Measurements from ENCODE around the gene PRSS1. TPM values are rescaled to one million over a fixed set of nuclear protein-coding genes. Genes with fewer than 3 reads are reported as not detected.
"Not testable (repeated sequence)": the region's sequence is repeated elsewhere in the genome, so short reads cannot be mapped to it uniquely, and the experiment has no call there.

PRSS1 gene
- total RNA-seq, 3 donors from 2014 or later (not counting 1 experiment from before 2014, with no cell fraction given), result not detected

DNA sequence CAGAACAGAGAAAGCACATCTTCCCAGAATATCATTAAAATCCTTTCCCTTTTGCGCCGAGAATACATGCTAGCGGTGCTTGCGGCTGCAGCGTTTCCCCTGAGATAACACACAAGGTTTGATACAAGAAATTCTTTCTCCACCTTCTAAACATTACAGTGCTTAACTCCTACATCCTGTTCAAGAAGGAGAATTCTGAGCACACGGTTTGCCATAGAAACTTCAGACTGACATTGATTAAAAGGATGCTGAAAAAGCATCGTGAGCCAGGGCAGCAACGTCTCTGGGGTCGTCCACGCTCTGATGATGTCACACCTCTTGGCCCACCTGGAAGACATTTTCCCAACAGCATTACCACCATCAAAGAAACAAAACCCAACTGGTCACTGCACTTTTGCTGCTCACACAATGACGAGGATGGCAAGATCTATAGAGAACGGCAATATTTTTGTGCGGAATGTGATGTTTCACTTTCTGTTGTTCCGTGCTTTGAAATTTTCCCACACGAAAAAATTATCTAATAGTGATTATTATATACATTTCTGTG lies 27.0 kb upstream of the PRSS1 start:
- Histone ChIP-seq H3K4me1 (ENCODE audit: control insufficient read depth, insufficient read depth, low read length) (peaks cover 35% of the 10 kb centered on the region), H3K27me3 (ENCODE audit: control insufficient read depth, insufficient read depth, low read length) (no peaks in the 10 kb centered on the region), H3K27ac (ENCODE audit: low read length) (peak overlapping the region; percentile 68), H3K36me3 (ENCODE audit: control insufficient read depth, insufficient read depth, low read length) (no peaks in the 10 kb centered on the region), H3K9me3 (ENCODE audit: control insufficient read depth, insufficient read depth, low read length) (no peaks in the 10 kb centered on the region), H3K4me3 (ENCODE audit: low read length) (peak overlapping the region; percentile 29)
- Mint-ChIP-seq H3K27ac (peak overlapping the region; percentile 68 to 91), H3K36me3 (no peaks in the 10 kb centered on the region), H3K4me3 (peak overlapping the region; percentile 93), H3K9me3 (no peaks in the 10 kb centered on the region), H3K4me1 (peaks cover 35 to 61% of the 10 kb centered on the region in 2 donors), H3K27me3 (ENCODE audit: low read depth in 2 of 2) (peaks cover 0 to 2% of the 10 kb centered on the region in 2 donors)
- TF ChIP-seq, protein P1, sequence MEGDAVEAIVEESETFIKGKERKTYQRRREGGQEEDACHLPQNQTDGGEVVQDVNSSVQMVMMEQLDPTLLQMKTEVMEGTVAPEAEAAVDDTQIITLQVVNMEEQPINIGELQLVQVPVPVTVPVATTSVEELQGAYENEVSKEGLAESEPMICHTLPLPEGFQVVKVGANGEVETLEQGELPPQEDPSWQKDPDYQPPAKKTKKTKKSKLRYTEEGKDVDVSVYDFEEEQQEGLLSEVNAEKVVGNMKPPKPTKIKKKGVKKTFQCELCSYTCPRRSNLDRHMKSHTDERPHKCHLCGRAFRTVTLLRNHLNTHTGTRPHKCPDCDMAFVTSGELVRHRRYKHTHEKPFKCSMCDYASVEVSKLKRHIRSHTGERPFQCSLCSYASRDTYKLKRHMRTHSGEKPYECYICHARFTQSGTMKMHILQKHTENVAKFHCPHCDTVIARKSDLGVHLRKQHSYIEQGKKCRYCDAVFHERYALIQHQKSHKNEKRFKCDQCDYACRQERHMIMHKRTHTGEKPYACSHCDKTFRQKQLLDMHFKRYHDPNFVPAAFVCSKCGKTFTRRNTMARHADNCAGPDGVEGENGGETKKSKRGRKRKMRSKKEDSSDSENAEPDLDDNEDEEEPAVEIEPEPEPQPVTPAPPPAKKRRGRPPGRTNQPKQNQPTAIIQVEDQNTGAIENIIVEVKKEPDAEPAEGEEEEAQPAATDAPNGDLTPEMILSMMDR (IDR thresholded peaks at IDR 0.05), result no peak
- DNase-seq, result peak in 1 of 2 donors; percentile 28
- intact Hi-C loops (cut with micrococcal nuclease), result no loop called here
- peak in 1 of 3 donors; percentile 17 for ATAC-seq
- 36% methylated on average over 12 of the region's 15 CpGs for WGBS (ENCODE audit: insufficient coverage)

DNA sequence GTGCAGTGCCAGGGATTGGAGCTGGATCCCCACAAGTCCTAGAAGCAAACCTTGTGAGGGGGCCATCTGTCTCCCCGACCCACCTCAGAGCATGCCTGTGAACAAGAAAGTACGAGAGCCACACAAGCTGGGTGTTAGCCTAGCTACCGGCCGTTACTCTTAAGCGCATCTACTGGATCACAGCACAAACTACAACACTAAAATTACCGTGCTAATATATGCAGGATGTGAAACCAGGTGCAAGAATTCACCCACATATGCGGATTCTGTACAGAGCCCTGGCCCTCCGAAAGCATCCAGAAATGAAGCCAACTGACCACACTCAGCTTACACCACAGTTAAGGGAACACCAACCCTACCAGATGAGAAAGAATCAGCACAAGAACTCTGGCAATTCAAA lies 16.0 kb upstream of the PRSS1 start:
- no peaks in the 10 kb centered on the region for H3K36me3 Mint-ChIP-seq
- Histone ChIP-seq H3K9me3 (ENCODE audit: control insufficient read depth, insufficient read depth, low read length) (no peaks in the 10 kb centered on the region), H3K36me3 (ENCODE audit: control insufficient read depth, insufficient read depth, low read length) (no peaks in the 10 kb centered on the region), H3K27me3 (ENCODE audit: control insufficient read depth, insufficient read depth, low read length) (no peaks in the 10 kb centered on the region), H3K27ac (ENCODE audit: low read length) (no peak overlapping the region), H3K4me1 (ENCODE audit: control insufficient read depth, insufficient read depth, low read length) (no peaks in the 10 kb centered on the region), H3K4me3 (ENCODE audit: low read length) (no peak overlapping the region)
- H3K4me1 Mint-ChIP-seq, result peaks cover 0 to 4% of the 10 kb centered on the region in 2 donors
- ATAC-seq (no peak), DNase-seq (no peak)
- H3K9me3 Mint-ChIP-seq, result no peaks in the 10 kb centered on the region
- H3K27ac Mint-ChIP-seq, result no peak overlapping the region
- TF ChIP-seq, protein P1 (IDR thresholded peaks at IDR 0.05), result no peak
- 87% methylated on average over 8 of the region's 8 CpGs for WGBS (ENCODE audit: insufficient coverage)
- intact Hi-C loops (cut with micrococcal nuclease), result no loop called here
- H3K27me3 Mint-ChIP-seq (ENCODE audit: low read depth in 2 of 2), result no peaks in the 10 kb centered on the region
- H3K4me3 Mint-ChIP-seq, result no peak overlapping the region

DNA sequence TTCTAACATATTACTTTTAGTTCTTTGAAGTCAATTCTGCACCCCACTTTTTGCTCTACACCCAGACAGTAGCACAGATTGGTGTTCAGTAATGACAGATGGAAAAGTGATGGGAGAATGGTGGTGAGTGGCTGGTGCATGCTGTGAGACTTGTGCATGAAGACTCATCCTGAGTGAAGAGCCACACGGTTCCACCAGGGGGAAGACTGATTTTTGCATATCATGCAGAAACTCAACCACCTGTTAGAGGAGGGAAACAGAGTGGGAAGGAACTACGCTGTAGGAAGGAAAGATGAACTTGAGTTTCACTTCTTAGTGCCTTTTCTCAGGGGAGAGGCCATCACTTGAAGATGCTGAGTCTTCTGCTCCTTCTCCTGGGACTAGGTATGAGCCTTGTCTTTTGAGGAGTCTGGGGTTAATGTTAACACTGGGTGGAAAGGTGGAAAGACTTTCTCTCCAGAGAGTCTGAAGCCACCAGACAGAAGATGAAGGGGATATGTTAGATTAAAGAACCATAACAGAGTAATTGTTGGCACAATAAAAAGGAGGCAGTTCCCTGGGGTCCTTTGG lies 9.3 kb upstream of the PRSS1 start:
- H3K27me3 Mint-ChIP-seq (ENCODE audit: low read depth in 2 of 2), result no peaks in the 10 kb centered on the region
- no peak overlapping the region for H3K4me3 Mint-ChIP-seq
- no peaks in the 10 kb centered on the region for H3K9me3 Mint-ChIP-seq
- 18% methylated on average over 2 of the region's 2 CpGs for WGBS (ENCODE audit: insufficient coverage)
- H3K9me3 ChIP-seq (ENCODE audit: control insufficient read depth, insufficient read depth, low read length), result no peaks in the 10 kb centered on the region
- H3K27me3 ChIP-seq (ENCODE audit: control insufficient read depth, insufficient read depth, low read length), result no peaks in the 10 kb centered on the region
- TF ChIP-seq, protein P1 (IDR thresholded peaks at IDR 0.05), result no peak
- no peaks in the 10 kb centered on the region for H3K36me3 ChIP-seq (ENCODE audit: control insufficient read depth, insufficient read depth, low read length)
- H3K27ac ChIP-seq (ENCODE audit: low read length), result no peak overlapping the region
- H3K4me1 Mint-ChIP-seq, result peaks cover 16 to 17% of the 10 kb centered on the region in 2 donors
- no peak overlapping the region for H3K27ac Mint-ChIP-seq
- H3K4me1 ChIP-seq (ENCODE audit: control insufficient read depth, insufficient read depth, low read length), result no peaks in the 10 kb centered on the region
- H3K4me3 ChIP-seq (ENCODE audit: low read length), result no peak overlapping the region
- peak in 1 of 2 donors; percentile 46 for DNase-seq
- no peaks in the 10 kb centered on the region for H3K36me3 Mint-ChIP-seq
- ATAC-seq, result peak in 2 of 3 donors; percentile 27 to 45
- intact Hi-C loops (cut with micrococcal nuclease), result no loop called here

DNA sequence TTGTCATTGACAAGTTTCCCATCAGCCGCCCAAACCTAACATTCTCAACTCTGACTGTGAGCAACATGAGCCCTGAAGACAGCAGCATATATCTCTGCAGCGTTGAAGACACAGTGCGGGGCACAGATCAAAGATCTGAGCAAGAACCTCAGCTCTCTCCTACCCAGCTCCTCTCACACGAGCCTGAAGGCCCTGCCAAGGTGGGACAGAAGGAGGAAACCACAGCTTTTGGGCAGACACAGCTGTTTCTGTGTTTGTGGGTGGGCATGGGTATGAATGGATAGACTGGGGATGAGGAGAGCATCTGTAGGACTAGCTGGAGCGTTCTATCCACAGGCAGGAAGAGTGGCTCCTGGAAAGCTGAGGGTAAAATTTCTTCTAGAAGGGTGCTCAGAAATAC lies 8.5 kb upstream of the PRSS1 start:
- ATAC-seq, result no peak
- Histone ChIP-seq H3K36me3 (ENCODE audit: control insufficient read depth, insufficient read depth, low read length) (no peaks in the 10 kb centered on the region), H3K4me3 (ENCODE audit: low read length) (no peak overlapping the region), H3K9me3 (ENCODE audit: control insufficient read depth, insufficient read depth, low read length) (no peaks in the 10 kb centered on the region), H3K27ac (ENCODE audit: low read length) (no peak overlapping the region), H3K27me3 (ENCODE audit: control insufficient read depth, insufficient read depth, low read length) (no peaks in the 10 kb centered on the region), H3K4me1 (ENCODE audit: control insufficient read depth, insufficient read depth, low read length) (no peaks in the 10 kb centered on the region)
- peaks cover 16% of the 10 kb centered on the region in 2 donors for H3K4me1 Mint-ChIP-seq
- TF ChIP-seq, protein P1 (IDR thresholded peaks at IDR 0.05), result no peak
- H3K27ac Mint-ChIP-seq, result peak overlapping the region in 1 of 2 donors; percentile 27
- H3K9me3 Mint-ChIP-seq, result no peaks in the 10 kb centered on the region
- no peaks in the 10 kb centered on the region for H3K27me3 Mint-ChIP-seq (ENCODE audit: low read depth in 2 of 2)
- intact Hi-C loops (cut with micrococcal nuclease), result no loop called here
- DNase-seq, result no peak
- WGBS (ENCODE audit: insufficient coverage), result 44% methylated on average over 5 of the region's 5 CpGs
- no peaks in the 10 kb centered on the region for H3K36me3 Mint-ChIP-seq
- H3K4me3 Mint-ChIP-seq, result no peak overlapping the region

DNA sequence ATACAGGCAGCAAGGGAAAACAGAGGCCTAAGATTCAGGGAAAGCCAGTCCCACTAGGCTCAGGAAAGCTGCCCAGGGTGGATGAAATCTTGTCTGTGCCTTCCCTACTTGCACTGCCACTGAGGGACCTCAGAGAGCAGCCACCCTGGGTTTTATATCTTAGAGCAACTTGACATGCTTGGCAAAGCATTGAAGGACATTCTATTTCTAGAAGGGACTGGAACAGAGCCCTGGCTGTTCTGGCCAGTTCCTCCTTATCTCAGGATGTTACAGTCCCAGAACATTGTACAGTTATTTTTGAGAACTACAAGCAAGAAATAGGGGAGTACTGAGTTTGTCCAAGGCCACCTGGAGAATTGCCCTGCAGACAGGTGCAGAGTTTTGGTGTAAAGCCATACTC lies 7.3 kb upstream of the PRSS1 start:
- H3K27me3 Mint-ChIP-seq (ENCODE audit: low read depth in 2 of 2); H3K9me3 Mint-ChIP-seq; intact Hi-C loops (cut with micrococcal nuclease); H3K4me1 ChIP-seq (ENCODE audit: control insufficient read depth, insufficient read depth, low read length); H3K4me3 ChIP-seq (ENCODE audit: low read length); H3K27ac Mint-ChIP-seq; H3K36me3 ChIP-seq (ENCODE audit: control insufficient read depth, insufficient read depth, low read length); DNase-seq; ATAC-seq; H3K27ac ChIP-seq (ENCODE audit: low read length); H3K36me3 Mint-ChIP-seq; H3K27me3 ChIP-seq (ENCODE audit: control insufficient read depth, insufficient read depth, low read length); H3K4me3 Mint-ChIP-seq; H3K9me3 ChIP-seq (ENCODE audit: control insufficient read depth, insufficient read depth, low read length): not testable (repeated sequence)
- peaks cover 16% of the 10 kb centered on the region in 2 donors for H3K4me1 Mint-ChIP-seq

Measured in natural killer cell (primary cell).